Liver (tissue), 9 donors: ENCODE measurements around the gene GABRB1. TPM values are rescaled to one million over a fixed set of nuclear protein-coding genes. Genes with fewer than 3 reads are reported as not detected.

Source experiments
- DNase-seq: peaks from one replicate; pipeline ENCODE4 v3.0.0-alpha.2; 2017; ENCODE audit warnings: low spot score
- H3K27ac ChIP-seq, 2 donors: one replicate each; pipeline ENCODE4 v1.7.0; 2013; ENCODE audit warnings: inconsistent platforms in 2 of 2, low read length in 2 of 2, control low read depth in 1 of 2, low read depth in 1 of 2, mild to moderate bottlenecking in 1 of 2
- H3K27me3 ChIP-seq, 4 donors: one replicate each; pipeline versions ENCODE4 v1.6.1 to v1.7.0; 2013; ENCODE audit warnings: low read length in 3 of 4, inconsistent platforms in 1 of 4, mild to moderate bottlenecking in 1 of 4, moderate library complexity in 1 of 4; ENCODE audit not compliant: control insufficient read depth in 4 of 4, insufficient read depth in 4 of 4
- H3K36me3 ChIP-seq, 4 donors: one replicate each; pipeline versions ENCODE4 v1.6.1 to v1.7.0; 2013; ENCODE audit warnings: low read length in 3 of 4, mild to moderate bottlenecking in 3 of 4, low read depth in 1 of 4, moderate library complexity in 1 of 4; ENCODE audit not compliant: control insufficient read depth in 4 of 4, insufficient read depth in 3 of 4
- H3K4me1 ChIP-seq, 4 donors: one replicate each; pipeline versions ENCODE4 v1.6.1 to v1.7.0; 2013; ENCODE audit warnings: low read length in 3 of 4, mild to moderate bottlenecking in 3 of 4, moderate library complexity in 1 of 4; ENCODE audit not compliant: control insufficient read depth in 4 of 4, insufficient read depth in 4 of 4
- H3K4me3 ChIP-seq, 3 donors: one replicate each; pipeline versions ENCODE4 v1.6.1 to v1.7.0; 2013; ENCODE audit warnings: low read length in 3 of 3, control low read depth in 1 of 3, low read depth in 1 of 3, mild to moderate bottlenecking in 1 of 3
- H3K9ac ChIP-seq, 2 donors: one replicate each; pipeline ENCODE4 v1.7.0; 2013; ENCODE audit warnings: low read length in 2 of 2, mild to moderate bottlenecking in 2 of 2, moderate library complexity in 2 of 2, control low read depth in 1 of 2, low read depth in 1 of 2
- H3K9me3 ChIP-seq, 4 donors: one replicate each; pipeline versions ENCODE4 v1.6.1 to v1.7.0; 2013; ENCODE audit warnings: low read length in 3 of 4; ENCODE audit not compliant: control insufficient read depth in 4 of 4
- FOXA1 ChIP-seq: IDR thresholded peaks from 2 replicates; pipeline ENCODE4 v1.6.1; 2016; ENCODE audit warnings: antibody characterized with exemption
- FOXA2 ChIP-seq: IDR thresholded peaks from 2 replicates; pipeline ENCODE4 v1.6.1; 2016; ENCODE audit warnings: antibody characterized with exemption
- GABPA ChIP-seq, 2 donors: IDR thresholded peaks in 1 of 2; conservative IDR thresholded peaks in 1 of 2; 2 replicates each; pipeline ENCODE4 v1.6.1; 2016; ENCODE audit warnings: antibody characterized with exemption in 2 of 2, mild to moderate bottlenecking in 1 of 2, moderate library complexity in 1 of 2
- HNF4A ChIP-seq, 2 donors: conservative IDR thresholded peaks; 2 replicates each; pipeline ENCODE4 v1.6.1; 2016; ENCODE audit warnings: antibody characterized with exemption in 2 of 2, mild to moderate bottlenecking in 2 of 2
- HNF4G ChIP-seq: IDR thresholded peaks from 2 replicates; pipeline ENCODE4 v1.6.1; 2016; ENCODE audit warnings: antibody characterized with exemption
- JUND ChIP-seq, 2 donors: IDR thresholded peaks; 2 replicates each; pipeline ENCODE4 v1.6.1; 2016; ENCODE audit warnings: antibody characterized with exemption in 2 of 2
- NR2F2 ChIP-seq: IDR thresholded peaks from 2 replicates; pipeline ENCODE4 v1.6.1; 2016; ENCODE audit warnings: antibody characterized with exemption
- RAD21 ChIP-seq, 2 donors: IDR thresholded peaks; 2 replicates each; pipeline ENCODE4 v1.6.1; 2016; ENCODE audit warnings: antibody characterized with exemption in 2 of 2, mild to moderate bottlenecking in 2 of 2
- REST ChIP-seq: IDR thresholded peaks from 2 replicates; pipeline ENCODE4 v1.6.1; 2016; ENCODE audit warnings: antibody characterized with exemption, mild to moderate bottlenecking
- RXRA ChIP-seq, 2 donors: IDR thresholded peaks; 2 replicates each; pipeline ENCODE4 v1.6.1; 2017 to 2018; ENCODE audit warnings: antibody characterized with exemption in 2 of 2, mild to moderate bottlenecking in 1 of 2
- SP1 ChIP-seq: IDR thresholded peaks from 2 replicates; pipeline ENCODE4 v1.6.1; 2018; ENCODE audit warnings: antibody characterized with exemption, mild to moderate bottlenecking
- TAF1 ChIP-seq: conservative IDR thresholded peaks from 2 replicates; pipeline ENCODE4 v1.6.1; 2016; ENCODE audit warnings: antibody characterized with exemption, mild to moderate bottlenecking
- YY1 ChIP-seq: IDR thresholded peaks from 2 replicates; pipeline ENCODE4 v1.6.1; 2016; ENCODE audit warnings: antibody characterized with exemption, mild to moderate bottlenecking
- ZBTB33 ChIP-seq: IDR thresholded peaks from 2 replicates; pipeline ENCODE4 v1.6.1; 2016; ENCODE audit warnings: antibody characterized with exemption
- WGBS: extraction: QIAGEN DNeasy Blood & Tissue Kit; methylation state at CpG from one replicate; pipeline ENCODE4 v1.1.7; 2013; 5-methylcytosine and 5-hydroxymethylcytosine counted together
- polyA plus RNA-seq, 2 donors: library from polyadenylated mRNA; stranded (reverse) in 1 of 2; unstranded in 1 of 2; fragments of 200-250 nt in 1 of 2; fragments of >200 nt in 1 of 2; fragmentation: Nextera tagmentation in 1 of 2; extraction: Ambion mirVana in 1 of 2; gene quantifications; one replicate each; pipeline versions ENCODE4 v1.2.1 to v1.2.3, GENCODE V29; 2013 to 2015
- total RNA-seq, 2 donors: library from RNA; depleted of rRNA; stranded (reverse); fragments of >200 nt; gene quantifications; one replicate each; pipeline ENCODE4 v1.2.3, GENCODE V29; 2014
- TF ChIP-seq, protein P1 (sequence below): fragments of 150-350 bp; IDR thresholded peaks from 2 replicates; pipeline ENCODE4 v1.5.1; 2017; ENCODE audit warnings: improper control_type of control experiment, low read depth, low read length; ENCODE audit not compliant: missing input control
- TF ChIP-seq, protein P2 (sequence below): IDR thresholded peaks from 2 replicates; pipeline ENCODE4 v1.6.1; 2016; ENCODE audit warnings: antibody characterized with exemption
- donor health status: healthy.
- donor health status: healthy.
- donor health status: healthy.
- donor health status: healthy.
- donor health status: healthy.

GABRB1 gene
- total and polyA plus RNA-seq, 4 donors = 0.17 to 1.3 TPM; not detected in 2

DNA sequence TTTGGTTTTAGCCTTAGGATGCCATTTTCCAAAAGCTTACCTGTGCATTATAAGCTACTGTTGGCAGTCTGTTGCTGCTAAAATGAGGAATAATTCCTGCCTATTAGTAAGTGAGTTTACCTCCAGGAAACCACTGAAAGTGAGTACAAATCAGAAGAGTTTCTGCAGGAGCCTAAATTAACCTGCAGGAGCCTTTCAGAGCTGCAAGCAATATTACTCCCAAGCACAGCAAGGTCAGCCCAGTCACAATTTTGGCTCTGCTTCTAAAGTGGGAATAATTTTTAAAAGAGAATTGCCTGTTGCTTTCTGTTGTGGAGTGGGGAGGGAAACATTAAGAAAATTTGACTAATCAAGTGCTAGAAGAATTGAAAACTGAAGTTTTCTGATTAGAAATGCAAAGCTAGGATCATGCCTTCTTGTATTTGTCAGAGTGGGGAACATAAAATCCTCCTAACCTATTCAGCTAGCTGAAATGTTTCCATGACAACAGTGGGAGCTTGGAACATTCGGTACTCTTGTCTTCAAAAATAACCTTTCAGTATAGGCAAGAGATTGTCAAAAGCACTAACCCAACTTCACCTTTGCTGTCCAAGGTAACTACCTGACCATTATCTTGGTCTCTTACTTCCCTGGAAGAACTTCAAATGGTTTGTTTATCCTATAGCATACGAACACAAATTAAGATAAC, 239.0 kb downstream of the GABRB1 start:
- Histone ChIP-seq H3K27me3 (peaks cover 0 to 2% (median 0%) of the 10 kb centered on the region in 4 donors), H3K4me1 (no peaks in the 10 kb centered on the region), H3K9ac (no peak overlapping the region), H3K27ac (no peak overlapping the region), H3K36me3 (no peaks in the 10 kb centered on the region), H3K4me3 (no peak overlapping the region), H3K9me3 (no peaks in the 10 kb centered on the region)
- 23% methylated on average over 2 of the region's 2 CpGs for WGBS
- no peak for DNase-seq
- TF ChIP-seq SP1 = no peak
- no peak for TF ChIP-seq HNF4A (conservative IDR thresholded peaks at IDR 0.05)
- TF ChIP-seq ZBTB33 = no peak
- no peak for TF ChIP-seq TAF1
- no peak for TF ChIP-seq NR2F2
- TF ChIP-seq FOXA2 = no peak
- TF ChIP-seq RAD21 (IDR thresholded peaks at IDR 0.05) = no peak
- no peak for TF ChIP-seq HNF4G
- TF ChIP-seq, protein P1, sequence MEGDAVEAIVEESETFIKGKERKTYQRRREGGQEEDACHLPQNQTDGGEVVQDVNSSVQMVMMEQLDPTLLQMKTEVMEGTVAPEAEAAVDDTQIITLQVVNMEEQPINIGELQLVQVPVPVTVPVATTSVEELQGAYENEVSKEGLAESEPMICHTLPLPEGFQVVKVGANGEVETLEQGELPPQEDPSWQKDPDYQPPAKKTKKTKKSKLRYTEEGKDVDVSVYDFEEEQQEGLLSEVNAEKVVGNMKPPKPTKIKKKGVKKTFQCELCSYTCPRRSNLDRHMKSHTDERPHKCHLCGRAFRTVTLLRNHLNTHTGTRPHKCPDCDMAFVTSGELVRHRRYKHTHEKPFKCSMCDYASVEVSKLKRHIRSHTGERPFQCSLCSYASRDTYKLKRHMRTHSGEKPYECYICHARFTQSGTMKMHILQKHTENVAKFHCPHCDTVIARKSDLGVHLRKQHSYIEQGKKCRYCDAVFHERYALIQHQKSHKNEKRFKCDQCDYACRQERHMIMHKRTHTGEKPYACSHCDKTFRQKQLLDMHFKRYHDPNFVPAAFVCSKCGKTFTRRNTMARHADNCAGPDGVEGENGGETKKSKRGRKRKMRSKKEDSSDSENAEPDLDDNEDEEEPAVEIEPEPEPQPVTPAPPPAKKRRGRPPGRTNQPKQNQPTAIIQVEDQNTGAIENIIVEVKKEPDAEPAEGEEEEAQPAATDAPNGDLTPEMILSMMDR = no peak

DNA sequence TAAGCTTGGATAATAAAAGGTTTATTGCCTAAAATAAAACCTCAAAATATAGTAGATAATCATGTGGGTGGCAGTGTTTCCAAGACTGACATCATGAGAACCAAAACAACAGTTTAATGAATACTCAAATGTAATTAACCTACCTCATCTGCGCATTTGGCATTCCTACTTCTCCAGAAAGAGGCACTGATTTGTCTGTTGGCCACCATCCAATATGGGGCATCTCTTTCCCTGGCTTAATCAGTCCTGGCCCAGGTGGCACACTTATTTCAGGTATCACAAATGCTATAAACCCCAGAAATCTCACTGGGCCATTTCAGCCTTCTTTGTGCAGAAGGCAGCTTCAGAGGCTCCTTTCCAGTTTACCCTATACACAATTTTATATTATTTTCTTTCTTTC, 239.9 kb downstream of the GABRB1 start:
- H3K36me3 ChIP-seq = no peaks in the 10 kb centered on the region
- no peak overlapping the region for H3K27ac ChIP-seq
- H3K27me3 ChIP-seq = peaks cover 0 to 2% (median 0%) of the 10 kb centered on the region in 4 donors
- TF ChIP-seq, protein P2, sequence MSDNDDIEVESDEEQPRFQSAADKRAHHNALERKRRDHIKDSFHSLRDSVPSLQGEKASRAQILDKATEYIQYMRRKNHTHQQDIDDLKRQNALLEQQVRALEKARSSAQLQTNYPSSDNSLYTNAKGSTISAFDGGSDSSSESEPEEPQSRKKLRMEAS = no peak
- no peak for TF ChIP-seq TAF1
- no peak for TF ChIP-seq NR2F2
- TF ChIP-seq GABPA (IDR thresholded peaks at IDR 0.05 in 1 of 2, conservative IDR thresholded peaks at IDR 0.05 in 1 of 2) = no peak
- no peak for TF ChIP-seq JUND (IDR thresholded peaks at IDR 0.05)
- TF ChIP-seq RAD21 (IDR thresholded peaks at IDR 0.05) = no peak
- TF ChIP-seq RXRA (IDR thresholded peaks at IDR 0.05) = no peak
- no peak for TF ChIP-seq ZBTB33
- TF ChIP-seq HNF4G = no peak
- TF ChIP-seq, protein P1 = no peak
- no peak for TF ChIP-seq FOXA1
- no peak for TF ChIP-seq YY1
- TF ChIP-seq REST = no peak
- no peak for DNase-seq
- no peaks in the 10 kb centered on the region for H3K4me1 ChIP-seq
- H3K9ac ChIP-seq = no peak overlapping the region
- WGBS = 41% methylated on average over 1 of the region's 1 CpG
- no peaks in the 10 kb centered on the region for H3K9me3 ChIP-seq
- no peak overlapping the region for H3K4me3 ChIP-seq
